ENCODE results near the gene RNF213. TPM values are rescaled to one million over a fixed set of nuclear protein-coding genes. Genes with fewer than 3 reads are reported as not detected.

RNF213 gene
- total and polyA plus RNA-seq, 10 of the 15 experiments (the other 5 are each of a cell fraction or from before 2014, with no cell fraction given), result 18.6 to 145 (median 65.8) TPM

DNA sequence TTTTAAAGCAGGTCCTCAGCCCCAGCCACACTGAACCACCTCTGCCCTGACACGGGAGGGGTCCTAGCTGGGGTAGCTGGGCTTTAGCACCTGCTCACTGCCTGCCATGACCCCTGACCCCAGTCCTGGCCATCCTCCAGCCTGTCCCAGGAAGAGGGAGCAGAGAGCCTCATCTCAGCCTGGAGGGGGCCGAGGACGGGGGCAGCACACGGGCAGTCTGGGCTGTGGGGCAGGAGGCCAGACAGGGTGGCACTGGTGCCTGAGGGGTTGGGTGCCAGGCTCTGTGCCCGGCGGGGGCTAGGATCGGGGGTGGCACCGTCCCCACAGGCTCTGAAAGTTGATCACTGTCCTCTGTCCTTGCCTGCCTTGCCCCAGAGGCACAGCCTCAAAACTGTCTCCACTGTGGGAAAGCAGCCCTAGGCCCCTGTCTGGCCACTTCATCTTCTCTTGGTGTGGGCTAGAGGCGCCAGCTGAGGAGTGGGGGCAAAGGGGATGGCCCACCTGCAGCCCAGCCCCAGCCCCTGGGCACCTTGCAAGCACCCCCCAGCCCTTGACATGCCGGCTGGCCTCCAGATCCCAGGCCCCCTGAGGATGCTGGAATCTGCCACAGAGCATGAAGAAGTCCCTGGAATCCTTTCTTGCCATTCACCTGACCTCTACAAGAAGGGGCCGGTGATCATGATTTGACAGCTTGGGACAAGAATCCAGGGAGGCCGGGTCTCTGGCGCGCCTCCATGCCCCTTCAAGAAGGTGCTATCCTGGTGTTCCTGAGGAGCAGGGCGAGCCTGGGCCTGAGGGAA, 170.0 kb downstream of the RNF213 start:
- TF ChIP-seq SRF (IDR thresholded peaks at IDR 0.05; ENCODE audit: low read depth in 2 of 2, low read length in 2 of 2), result no peak
- TF ChIP-seq MEF2B (IDR thresholded peaks at IDR 0.05; ENCODE audit: partially characterized antibody, poor library complexity, severe bottlenecking), result no peak
- TF ChIP-seq, protein P1, sequence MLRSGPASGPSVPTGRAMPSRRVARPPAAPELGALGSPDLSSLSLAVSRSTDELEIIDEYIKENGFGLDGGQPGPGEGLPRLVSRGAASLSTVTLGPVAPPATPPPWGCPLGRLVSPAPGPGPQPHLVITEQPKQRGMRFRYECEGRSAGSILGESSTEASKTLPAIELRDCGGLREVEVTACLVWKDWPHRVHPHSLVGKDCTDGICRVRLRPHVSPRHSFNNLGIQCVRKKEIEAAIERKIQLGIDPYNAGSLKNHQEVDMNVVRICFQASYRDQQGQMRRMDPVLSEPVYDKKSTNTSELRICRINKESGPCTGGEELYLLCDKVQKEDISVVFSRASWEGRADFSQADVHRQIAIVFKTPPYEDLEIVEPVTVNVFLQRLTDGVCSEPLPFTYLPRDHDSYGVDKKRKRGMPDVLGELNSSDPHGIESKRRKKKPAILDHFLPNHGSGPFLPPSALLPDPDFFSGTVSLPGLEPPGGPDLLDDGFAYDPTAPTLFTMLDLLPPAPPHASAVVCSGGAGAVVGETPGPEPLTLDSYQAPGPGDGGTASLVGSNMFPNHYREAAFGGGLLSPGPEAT (IDR thresholded peaks at IDR 0.05; ENCODE audit: low read depth), result no peak
- TF ChIP-seq NFXL1 (IDR thresholded peaks at IDR 0.05; ENCODE audit: borderline replicate concordance), result no peak
- no peak for TF ChIP-seq KLF5 (IDR thresholded peaks at IDR 0.05; ENCODE audit: partially characterized antibody)
- no peak for TF ChIP-seq TCF12 (IDR thresholded peaks at IDR 0.05; ENCODE audit: low read depth, low read length)
- TF ChIP-seq IKZF2 (IDR thresholded peaks at IDR 0.05), result no peak
- TF ChIP-seq, protein P2, sequence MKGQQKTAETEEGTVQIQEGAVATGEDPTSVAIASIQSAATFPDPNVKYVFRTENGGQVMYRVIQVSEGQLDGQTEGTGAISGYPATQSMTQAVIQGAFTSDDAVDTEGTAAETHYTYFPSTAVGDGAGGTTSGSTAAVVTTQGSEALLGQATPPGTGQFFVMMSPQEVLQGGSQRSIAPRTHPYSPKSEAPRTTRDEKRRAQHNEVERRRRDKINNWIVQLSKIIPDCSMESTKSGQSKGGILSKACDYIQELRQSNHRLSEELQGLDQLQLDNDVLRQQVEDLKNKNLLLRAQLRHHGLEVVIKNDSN (IDR thresholded peaks at IDR 0.05; ENCODE audit: borderline replicate concordance, extremely low read length, insufficient read depth, low read depth, low read length), result no peak
- TF ChIP-seq ZNF207 (IDR thresholded peaks at IDR 0.05; ENCODE audit: borderline replicate concordance), result no peak
- TF ChIP-seq MTA3 (IDR thresholded peaks at IDR 0.05; ENCODE audit: borderline replicate concordance, low read length), result no peak
- TF ChIP-seq RELA (IDR thresholded peaks at IDR 0.05; ENCODE audit: borderline replicate concordance, partially characterized antibody), result no peak
- TF ChIP-seq, protein P3, sequence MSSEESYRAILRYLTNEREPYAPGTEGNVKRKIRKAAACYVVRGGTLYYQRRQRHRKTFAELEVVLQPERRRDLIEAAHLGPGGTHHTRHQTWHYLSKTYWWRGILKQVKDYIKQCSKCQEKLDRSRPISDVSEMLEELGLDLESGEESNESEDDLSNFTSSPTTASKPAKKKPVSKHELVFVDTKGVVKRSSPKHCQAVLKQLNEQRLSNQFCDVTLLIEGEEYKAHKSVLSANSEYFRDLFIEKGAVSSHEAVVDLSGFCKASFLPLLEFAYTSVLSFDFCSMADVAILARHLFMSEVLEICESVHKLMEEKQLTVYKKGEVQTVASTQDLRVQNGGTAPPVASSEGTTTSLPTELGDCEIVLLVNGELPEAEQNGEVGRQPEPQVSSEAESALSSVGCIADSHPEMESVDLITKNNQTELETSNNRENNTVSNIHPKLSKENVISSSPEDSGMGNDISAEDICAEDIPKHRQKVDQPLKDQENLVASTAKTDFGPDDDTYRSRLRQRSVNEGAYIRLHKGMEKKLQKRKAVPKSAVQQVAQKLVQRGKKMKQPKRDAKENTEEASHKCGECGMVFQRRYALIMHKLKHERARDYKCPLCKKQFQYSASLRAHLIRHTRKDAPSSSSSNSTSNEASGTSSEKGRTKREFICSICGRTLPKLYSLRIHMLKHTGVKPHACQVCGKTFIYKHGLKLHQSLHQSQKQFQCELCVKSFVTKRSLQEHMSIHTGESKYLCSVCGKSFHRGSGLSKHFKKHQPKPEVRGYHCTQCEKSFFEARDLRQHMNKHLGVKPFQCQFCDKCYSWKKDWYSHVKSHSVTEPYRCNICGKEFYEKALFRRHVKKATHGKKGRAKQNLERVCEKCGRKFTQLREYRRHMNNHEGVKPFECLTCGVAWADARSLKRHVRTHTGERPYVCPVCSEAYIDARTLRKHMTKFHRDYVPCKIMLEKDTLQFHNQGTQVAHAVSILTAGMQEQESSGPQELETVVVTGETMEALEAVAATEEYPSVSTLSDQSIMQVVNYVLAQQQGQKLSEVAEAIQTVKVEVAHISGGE (CRISPR knock-in tag; IDR thresholded peaks at IDR 0.05), result no peak
- TF ChIP-seq ETV6 (conservative IDR thresholded peaks at IDR 0.05 in 1 of 2, IDR thresholded peaks at IDR 0.05 in 1 of 2; ENCODE audit: borderline replicate concordance in 1 of 2, low read depth in 1 of 2), result no peak
- no peak for TF ChIP-seq CHD1 (IDR thresholded peaks at IDR 0.05; ENCODE audit: low read depth, low read length)
- CTCF ChIA-PET, result no interaction called here
- H3K27ac ChIP-seq (ENCODE audit: control insufficient read depth, insufficient read depth), result no peak overlapping the region
- H3K9ac ChIP-seq (ENCODE audit: control insufficient read depth, insufficient read depth, low read length), result no peak overlapping the region
- no peak overlapping the region for H3K4me3 ChIP-seq
- BruUV-seq (replicated peaks), result no TSS peak
- RAD21 ChIA-PET (ENCODE audit: unreplicated experiment), result no interaction called here
- DNase-seq (ENCODE audit: low read depth, low spot score) (no peak), FAIRE-seq (no peak), ATAC-seq (no peak)
- no peaks in the 10 kb centered on the region; a peak in 1 of 4 replicates for H3K27me3 ChIP-seq (replicated peaks in 1 of 2; ENCODE audit: control insufficient read depth in 2 of 2, insufficient read depth in 2 of 2, low read length in 1 of 2)
- SMC1A ChIA-PET (ENCODE audit: uncharacterized antibody, unreplicated experiment), result no interaction called here
- POLR2A ChIA-PET, result no interaction called here
- no peak overlapping the region for H2AFZ ChIP-seq (ENCODE audit: control insufficient read depth, low read depth, low read length)
- H4K20me1 ChIP-seq (ENCODE audit: control insufficient read depth, insufficient read depth), result no peaks in the 10 kb centered on the region
- no peaks in the 10 kb centered on the region for H3K36me3 ChIP-seq (ENCODE audit: control insufficient read depth in 2 of 2, insufficient read depth in 2 of 2, low read length in 1 of 2)
- WGBS (ENCODE audit: insufficient coverage, insufficient replicate concordance, low lambda C conversion rate, missing lambda C conversion rate), result 38% methylated on average over 15 of the region's 15 CpGs
- in situ Hi-C loops (cut with MboI) (no loop called here), intact Hi-C loops (cut with micrococcal nuclease; ENCODE audit: unreplicated experiment) (no loop called here)
- H3K79me2 ChIP-seq (ENCODE audit: control insufficient read depth, insufficient read depth, low read length), result no peaks in the 10 kb centered on the region
- H3K4me2 ChIP-seq (ENCODE audit: control insufficient read depth, insufficient read depth), result no peak overlapping the region
- peaks cover 3% of the 10 kb centered on the region for H3K4me1 ChIP-seq (ENCODE audit: control insufficient read depth, insufficient read depth, low read length)
- H3K9me3 ChIP-seq (replicated peaks; ENCODE audit: control insufficient read depth, insufficient read depth, low read length), result no peaks in the 10 kb centered on the region

All from GM12878 (cell line).